ENCODE measurements around the gene MAOB.

- no peak for TF ChIP-seq CTCF (IDR thresholded peaks at IDR 0.05)
- TF ChIP-seq POLR2A (IDR thresholded peaks at IDR 0.05) = no peak
Observed at GRCh38 chrX:43728966-43729365, 153.3 kb downstream of the MAOB start.
